Uterus (tissue), 2 donors: ENCODE data around the gene TRIM44.

Experiments used
- POLR2A ChIP-seq, 2 donors: fragments of 450-650 bp; IDR thresholded peaks; one replicate each; pipeline ENCODE4 v1.6.1; 2016; ENCODE audit warnings: antibody characterized with exemption in 2 of 2, mild to moderate bottlenecking in 1 of 2, moderate library complexity in 1 of 2
- TF ChIP-seq, protein P1 (sequence below), 4 experiments: fragments of 200-600 bp in 2 of 4; fragments of 450-650 bp in 2 of 4; sonication (generic) in 2 of 4; IDR thresholded peaks; one replicate each; pipeline ENCODE4 v1.5.1; 2016 to 2019; ENCODE audit warnings: antibody characterized with exemption in 4 of 4, mild to moderate bottlenecking in 2 of 4, moderate library complexity in 1 of 4

DNA sequence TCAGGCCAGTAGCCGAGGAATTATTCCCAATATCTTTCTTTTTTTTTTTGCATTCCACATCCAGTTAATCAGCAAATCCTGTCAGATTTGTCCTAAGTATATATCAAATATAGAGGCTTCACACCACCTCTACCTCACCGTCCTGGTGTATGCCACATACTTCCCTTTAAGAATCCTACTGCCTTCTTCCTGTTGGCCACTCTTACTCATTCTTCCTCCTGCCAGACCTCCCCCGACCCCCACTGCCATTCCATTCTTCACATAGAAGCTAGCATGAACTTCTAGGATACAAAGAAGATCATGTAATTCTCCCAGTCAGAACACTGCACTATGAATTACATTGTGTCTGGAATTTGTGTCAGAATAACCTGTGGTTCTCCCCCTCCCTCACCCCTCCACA lies 89.5 kb downstream of the TRIM44 start:
- TF ChIP-seq, protein P1, sequence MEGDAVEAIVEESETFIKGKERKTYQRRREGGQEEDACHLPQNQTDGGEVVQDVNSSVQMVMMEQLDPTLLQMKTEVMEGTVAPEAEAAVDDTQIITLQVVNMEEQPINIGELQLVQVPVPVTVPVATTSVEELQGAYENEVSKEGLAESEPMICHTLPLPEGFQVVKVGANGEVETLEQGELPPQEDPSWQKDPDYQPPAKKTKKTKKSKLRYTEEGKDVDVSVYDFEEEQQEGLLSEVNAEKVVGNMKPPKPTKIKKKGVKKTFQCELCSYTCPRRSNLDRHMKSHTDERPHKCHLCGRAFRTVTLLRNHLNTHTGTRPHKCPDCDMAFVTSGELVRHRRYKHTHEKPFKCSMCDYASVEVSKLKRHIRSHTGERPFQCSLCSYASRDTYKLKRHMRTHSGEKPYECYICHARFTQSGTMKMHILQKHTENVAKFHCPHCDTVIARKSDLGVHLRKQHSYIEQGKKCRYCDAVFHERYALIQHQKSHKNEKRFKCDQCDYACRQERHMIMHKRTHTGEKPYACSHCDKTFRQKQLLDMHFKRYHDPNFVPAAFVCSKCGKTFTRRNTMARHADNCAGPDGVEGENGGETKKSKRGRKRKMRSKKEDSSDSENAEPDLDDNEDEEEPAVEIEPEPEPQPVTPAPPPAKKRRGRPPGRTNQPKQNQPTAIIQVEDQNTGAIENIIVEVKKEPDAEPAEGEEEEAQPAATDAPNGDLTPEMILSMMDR (IDR thresholded peaks at IDR 0.05), result no peak
- TF ChIP-seq POLR2A (IDR thresholded peaks at IDR 0.05), result no peak
